B cell (primary cell): ENCODE results near the gene RELCH. TPM values are rescaled to one million over a fixed set of nuclear protein-coding genes. Genes with fewer than 3 reads are reported as not detected.

Experiments
- ATAC-seq: fragments of 200-7000 bp; cut with Tn5 transposase; one replicate; pipeline ENCODE4 v1.10.0; 2021; ENCODE audit warnings: low read depth, mild to moderate bottlenecking, moderate number of reproducible peaks, moderate library complexity
- CTCF ChIA-PET: fragments of 350-600 bp; sonication (Branson Sonifier 250); formaldehyde crosslinking; loops from one replicate; lab custom pipeline; 2021; ENCODE audit warnings: antibody characterized with exemption, inconsistent platforms; lab: Charles Lee
- POLR2A ChIA-PET: fragments of 350-600 bp; sonication (Branson Sonifier 250); formaldehyde crosslinking; loops from one replicate; lab custom pipeline; 2021; ENCODE audit warnings: antibody characterized with exemption; lab: Charles Lee
- DNase-seq: peaks from one replicate; pipeline ENCODE4 v3.0.0; 2013
- H2AFZ ChIP-seq: 2 replicates; pipeline ENCODE4 v1.6.1; 2012; ENCODE audit warnings: mild to moderate bottlenecking, low read depth, low read length; ENCODE audit not compliant: insufficient read depth, poor library complexity, severe bottlenecking
- H3K27ac ChIP-seq, 2 donors: 1 replicate in 1 of 2; 2 replicates in 1 of 2; pipeline ENCODE4 v1.5.1; 2012 to 2013; ENCODE audit warnings: low read length in 2 of 2, mild to moderate bottlenecking in 2 of 2, moderate library complexity in 1 of 2
- H3K27me3 ChIP-seq, 4 experiments: fragments of 200-600 bp in 1 of 4; sonication (generic) in 1 of 4; replicated peaks in 1 of 4; 1 replicate in 2 of 4; 2 replicates in 2 of 4; pipeline versions ENCODE4 v1.6.1 to v1.7.0; 2013 to 2016; ENCODE audit warnings: low read length in 3 of 4, mild to moderate bottlenecking in 2 of 4, mixed read lengths in 1 of 4, moderate library complexity in 1 of 4; ENCODE audit not compliant: insufficient read depth in 4 of 4, control insufficient read depth in 3 of 4; ENCODE audit errors: control extremely low read depth in 1 of 4
- H3K36me3 ChIP-seq, 2 experiments: replicated peaks in 1 of 2; 1 replicate in 1 of 2; 2 replicates in 1 of 2; pipeline versions ENCODE4 v1.6.1 to v1.7.1; 2013; ENCODE audit warnings: low read length in 1 of 2; ENCODE audit not compliant: insufficient read depth in 2 of 2, control insufficient read depth in 1 of 2; ENCODE audit errors: control extremely low read depth in 1 of 2, extremely low read depth in 1 of 2
- H3K4me1 ChIP-seq, 2 donors: fragments of 200-600 bp in 1 of 2; sonication (generic) in 1 of 2; 1 replicate in 1 of 2; 2 replicates in 1 of 2; pipeline versions ENCODE4 v1.5.1 to v1.6.1; 2013 to 2017; ENCODE audit warnings: low read length in 2 of 2; ENCODE audit not compliant: control insufficient read depth in 2 of 2, insufficient read depth in 2 of 2
- H3K4me2 ChIP-seq: replicated peaks from 2 replicates; pipeline ENCODE3; 2012; ENCODE audit warnings: mild to moderate bottlenecking, low read depth, low read length; ENCODE audit not compliant: poor library complexity, severe bottlenecking
- H3K4me3 ChIP-seq, 5 experiments: fragments of 200-600 bp in 1 of 5; sonication (generic) in 1 of 5; 1 replicate in 3 of 5; 2 replicates in 2 of 5; pipeline versions ENCODE4 v1.5.1 to v1.7.0; 2011 to 2016; ENCODE audit warnings: low read length in 4 of 5, mild to moderate bottlenecking in 4 of 5, low read depth in 2 of 5, control low read depth in 1 of 5, moderate library complexity in 1 of 5; ENCODE audit not compliant: insufficient read depth in 1 of 5; ENCODE audit errors: control extremely low read depth in 1 of 5, extremely low read depth in 1 of 5
- H3K79me2 ChIP-seq: fragments of 200-600 bp; sonication (generic); one replicate; pipeline ENCODE4 v1.6.0; 2016; ENCODE audit warnings: low read length; ENCODE audit not compliant: control insufficient read depth, insufficient read depth
- H3K9ac ChIP-seq: fragments of 200-600 bp; sonication (generic); 2 replicates; pipeline ENCODE4 v1.6.1; 2017; ENCODE audit warnings: mild to moderate bottlenecking, low read length, moderate library complexity
- H3K9me3 ChIP-seq, 3 donors: one replicate each; pipeline versions ENCODE4 v1.6.1 to v1.7.1; 2013; ENCODE audit warnings: low read length in 2 of 3; ENCODE audit not compliant: control insufficient read depth in 2 of 3, insufficient read depth in 1 of 3; ENCODE audit errors: control extremely low read depth in 1 of 3
- H4K20me1 ChIP-seq: 2 replicates; pipeline ENCODE4 v1.6.0; 2012; ENCODE audit warnings: mild to moderate bottlenecking, low read length; ENCODE audit not compliant: insufficient read depth, control insufficient read depth, poor library complexity, severe bottlenecking
- H3K27ac Mint-ChIP-seq: one replicate; pipeline ENCODE4 v1.8.0; 2021; ENCODE audit warnings: mixed read lengths
- H3K27me3 Mint-ChIP-seq: one replicate; pipeline ENCODE4 v1.8.0; 2021; ENCODE audit warnings: mixed read lengths
- H3K4me1 Mint-ChIP-seq: one replicate; pipeline ENCODE4 v1.8.0; 2021; ENCODE audit warnings: mixed read lengths
- H3K4me3 Mint-ChIP-seq: one replicate; pipeline ENCODE4 v1.8.0; 2021; ENCODE audit warnings: mixed read lengths
- H3K9me3 Mint-ChIP-seq: one replicate; pipeline ENCODE4 v1.8.0; 2022; ENCODE audit warnings: mixed read lengths; ENCODE audit not compliant: insufficient read depth
- CTCF ChIP-seq: fragments of 200-600 bp; IDR thresholded peaks from one replicate; pipeline ENCODE4 v1.8.0; 2022; ENCODE audit warnings: antibody characterized with exemption, mild to moderate bottlenecking
- EZH2 ChIP-seq: IDR thresholded peaks from 2 replicates; pipeline ENCODE4 v1.6.1; 2012; ENCODE audit warnings: borderline replicate concordance, low read depth, mild to moderate bottlenecking, moderate library complexity, low read length; ENCODE audit not compliant: insufficient read depth, poor library complexity, severe bottlenecking
- WGBS: methylation state at CpG from one replicate; pipeline ENCODE4 v1.1.5; 2013; ENCODE audit warnings: missing lambda C conversion rate; ENCODE audit not compliant: insufficient coverage; 5-methylcytosine and 5-hydroxymethylcytosine counted together
- intact Hi-C: fragments of 100-400 bp; cut with micrococcal nuclease; formaldehyde crosslinking; loops from one replicate; pipeline ENCODE4 v1.10.0; 2022
- polyA plus RNA-seq: library from polyadenylated mRNA; depleted of rRNA; stranded (reverse); fragments of >200 nt; gene quantifications from 2 replicates; pipeline ENCODE4 v1.2.3, GENCODE V29; 2012
- total RNA-seq, 2 donors: library from RNA; stranded (reverse); fragments of 120-200 nt in 1 of 2; gene quantifications; 1 replicate in 1 of 2; 2 replicates in 1 of 2; pipeline versions ENCODE4 v1.2.3 to v1.2.4, GENCODE V29; 2013 to 2022

RELCH gene
- total and polyA plus RNA-seq, 2 donors (not counting 1 experiment from before 2014, with no cell fraction given), result 17.6 to 77.9 TPM

GRCh38 chr18:62214790-62215189 is 27.7 kb downstream of the RELCH start:
- H3K4me1 ChIP-seq, result no peaks in the 10 kb centered on the region
- no peaks in the 10 kb centered on the region for H3K27me3 ChIP-seq
- intact Hi-C loops, result no loop called here
- H3K4me1 Mint-ChIP-seq, result peaks cover 12% of the 10 kb centered on the region
- H3K4me2 ChIP-seq, result no peak overlapping the region
- POLR2A ChIA-PET, result no interaction called here
- CTCF ChIA-PET, result no interaction called here
- DNase-seq, result no peak
- H3K4me3 ChIP-seq, result no peak overlapping the region
- no peak overlapping the region for H3K27ac ChIP-seq
- no peaks in the 10 kb centered on the region for H3K27me3 Mint-ChIP-seq
- no CpG with 5 or more reads among the region's 1 CpG for WGBS
- TF ChIP-seq CTCF (no peak), EZH2 (no peak)
- peaks cover 32% of the 10 kb centered on the region for H4K20me1 ChIP-seq
- H2AFZ ChIP-seq, result no peak overlapping the region
- no peak overlapping the region for H3K9ac ChIP-seq
- no peak overlapping the region for H3K27ac Mint-ChIP-seq
- peaks cover 37% of the 10 kb centered on the region for H3K79me2 ChIP-seq
- H3K4me3 Mint-ChIP-seq, result no peak overlapping the region
- ATAC-seq, result no peak
- H3K36me3 ChIP-seq, result peaks cover 14 to 20% of the 10 kb centered on the region in 2 experiments
- H3K9me3 ChIP-seq, result no peaks in the 10 kb centered on the region
- H3K9me3 Mint-ChIP-seq, result no peaks in the 10 kb centered on the region

GRCh38 chr18:62224229-62224628 is 37.2 kb downstream of the RELCH start:
- no peak overlapping the region for H3K4me2 ChIP-seq
- H3K79me2 ChIP-seq, result peaks cover 2% of the 10 kb centered on the region
- no peaks in the 10 kb centered on the region for H4K20me1 ChIP-seq
- H2AFZ ChIP-seq, result no peak overlapping the region
- H3K4me3 Mint-ChIP-seq, result no peak overlapping the region
- H3K4me1 Mint-ChIP-seq, result no peaks in the 10 kb centered on the region
- intact Hi-C loops, result no loop called here
- no peak overlapping the region for H3K27ac ChIP-seq
- H3K4me3 ChIP-seq, result no peak overlapping the region
- H3K9me3 ChIP-seq, result peaks cover 3 to 5% (median 3%) of the 10 kb centered on the region in 3 donors
- peaks cover 5 to 41% of the 10 kb centered on the region in 2 experiments for H3K36me3 ChIP-seq
- DNase-seq (no peak), ATAC-seq (no peak)
- ChIA-PET CTCF (no interaction called here), POLR2A (no interaction called here)
- H3K27ac Mint-ChIP-seq, result no peak overlapping the region
- H3K9me3 Mint-ChIP-seq, result peaks cover 2% of the 10 kb centered on the region
- H3K27me3 Mint-ChIP-seq, result no peaks in the 10 kb centered on the region
- no peaks in the 10 kb centered on the region for H3K4me1 ChIP-seq
- no peaks in the 10 kb centered on the region for H3K27me3 ChIP-seq
- no peak overlapping the region for H3K9ac ChIP-seq
- TF ChIP-seq CTCF (no peak), EZH2 (no peak)
- WGBS, result no CpG with 5 or more reads among the region's 2 CpGs
